A673 (cell line): ENCODE data around the gene CLCF1. TPM values are rescaled to one million over a fixed set of nuclear protein-coding genes. Genes with fewer than 3 reads are reported as not detected.

Experiments used
- BruUV-seq: library from RNA; stranded (reverse); fragments of 400-500 nt; replicated peaks from 2 replicates; lab custom pipeline; 2021; lab: Mats Ljungman, UMichigan
- CTCF ChIA-PET: fragments of 300-600 bp; sonication (Branson Sonifier 250); formaldehyde crosslinking; loops from one replicate; lab custom pipeline; 2022; ENCODE audit warnings: antibody characterized with exemption; lab: Charles Lee
- POLR2A ChIA-PET: fragments of 300-600 bp; sonication (Branson Sonifier 250); formaldehyde crosslinking; loops from one replicate; lab custom pipeline; 2022; ENCODE audit warnings: antibody characterized with exemption; ENCODE audit not compliant: low non-redundant PET; lab: Charles Lee
- DNase-seq: peaks from one replicate; pipeline ENCODE4 v3.0.0-alpha.2; 2015; ENCODE audit warnings: low spot score
- H3K27ac ChIP-seq: fragments of 200-600 bp; sonication (generic); 2 replicates; pipeline ENCODE4 v1.5.1; 2016; ENCODE audit warnings: mixed run types, low read depth, mild to moderate bottlenecking, mixed read lengths, antibody characterized with exemption, low read length; ENCODE audit not compliant: poor library complexity, severe bottlenecking
- H3K27me3 ChIP-seq: fragments of 200-600 bp; sonication (generic); replicated peaks from 2 replicates; pipeline ENCODE4 v1.6.1; 2017; ENCODE audit warnings: mixed run types, low read depth, mild to moderate bottlenecking, mixed read lengths, antibody characterized with exemption, low read length; ENCODE audit not compliant: insufficient read depth, poor library complexity
- H3K36me3 ChIP-seq: fragments of 200-600 bp; sonication (generic); 2 replicates; pipeline ENCODE4 v1.6.1; 2016; ENCODE audit warnings: mixed run types, mild to moderate bottlenecking, mixed read lengths, antibody characterized with exemption, low read length; ENCODE audit not compliant: insufficient read depth, poor library complexity, severe bottlenecking
- H3K4me1 ChIP-seq: fragments of 200-600 bp; sonication (generic); 2 replicates; pipeline ENCODE4 v1.6.1; 2017; ENCODE audit warnings: mixed run types, mild to moderate bottlenecking, mixed read lengths, antibody characterized with exemption, low read length; ENCODE audit not compliant: insufficient read depth, poor library complexity, severe bottlenecking
- H3K4me3 ChIP-seq: fragments of 200-600 bp; sonication (generic); 2 replicates; pipeline ENCODE4 v1.5.1; 2016; ENCODE audit warnings: low read depth, mixed run types, mild to moderate bottlenecking, mixed read lengths, low read length; ENCODE audit not compliant: poor library complexity, severe bottlenecking
- H3K9me3 ChIP-seq: fragments of 200-600 bp; sonication (generic); 2 replicates; pipeline ENCODE4 v1.6.1; 2016; ENCODE audit warnings: mixed run types, low read depth, mild to moderate bottlenecking, mixed read lengths, antibody characterized with exemption, low read length; ENCODE audit not compliant: poor library complexity, severe bottlenecking
- EZH2 ChIP-seq: fragments of 200-600 bp; sonication (generic); IDR thresholded peaks from 2 replicates; pipeline ENCODE4 v1.6.1; 2017; ENCODE audit warnings: borderline replicate concordance, low read depth, mild to moderate bottlenecking, mixed read lengths, antibody characterized with exemption, low read length; ENCODE audit not compliant: poor library complexity, severe bottlenecking
- intact Hi-C: fragments of 100-400 bp; cut with micrococcal nuclease; formaldehyde crosslinking; loops from one replicate; pipeline ENCODE4 v1.10.0; 2022; ENCODE audit not compliant: unreplicated experiment
- total RNA-seq: library from RNA; stranded (reverse); gene quantifications from 2 replicates; pipeline ENCODE4 v1.2.3, GENCODE V29; 2021
- TF ChIP-seq, protein P1 (sequence below): fragments of 300-800, 200-600 bp; sonication (generic); conservative IDR thresholded peaks from 2 replicates; pipeline ENCODE4 v1.5.1; 2017; ENCODE audit warnings: low read depth, mild to moderate bottlenecking, antibody characterized with exemption, low read length, moderate library complexity, mixed read lengths

Gene CLCF1
- total RNA-seq, 1 experiment from 2014 or later, result 0.69 TPM

DNA sequence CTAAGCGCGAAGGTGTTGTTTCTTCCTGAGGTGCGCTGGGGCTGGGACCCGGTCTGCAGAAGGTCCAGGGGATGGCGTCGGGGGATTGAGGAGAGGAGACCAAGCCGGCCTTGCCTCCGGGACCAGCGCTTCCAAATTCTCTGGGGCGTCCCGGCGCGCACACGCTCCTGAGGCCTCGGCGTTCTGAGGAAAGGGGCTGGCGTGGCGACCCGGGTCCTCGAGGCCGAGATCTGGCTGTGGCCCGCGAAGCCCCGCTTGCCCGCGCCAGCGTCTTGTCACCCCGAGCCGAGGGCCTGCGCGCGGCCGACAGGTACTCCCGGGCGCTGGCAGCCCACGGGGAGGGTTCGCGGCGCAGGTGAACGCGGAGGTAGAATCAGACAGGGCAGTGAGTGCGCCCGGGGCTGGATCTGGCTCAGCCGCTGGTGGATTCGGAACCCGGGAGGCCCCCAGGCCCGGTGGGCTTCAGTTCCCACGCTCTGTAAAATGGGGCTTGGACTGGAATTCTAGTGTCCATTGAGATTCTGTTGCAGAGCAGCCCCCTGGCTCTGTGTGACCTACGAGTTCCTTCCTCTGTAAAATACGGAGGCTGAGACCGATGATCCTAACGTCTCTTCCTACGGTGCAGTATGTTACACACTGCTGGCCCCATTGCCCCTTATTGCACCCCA is 55.4 kb downstream of the CLCF1 start:
- TSS peak; percentile 34 for BruUV-seq
- DNase-seq, result no peak
- Histone ChIP-seq H3K9me3 (no peaks in the 10 kb centered on the region), H3K27ac (peak overlapping the region; percentile 76), H3K27me3 (no peaks in the 10 kb centered on the region), H3K4me3 (peak overlapping the region; percentile 72), H3K4me1 (no peaks in the 10 kb centered on the region), H3K36me3 (no peaks in the 10 kb centered on the region)
- intact Hi-C loops, result loop anchor here (1.0 to 10.0 kb wide), 4 partner anchors 51 to 263 kb away; partner anchors contain the start of gene RHOD
- CTCF ChIA-PET, result interaction anchor here (0.6 to 2.0 kb wide), 15 partner anchors 28 to 265 kb away, joined by 3 to 76 read pairs (median 4); partner anchors contain the start of genes ANKRD13D, GRK2, KDM2A and PPP1CA
- TF ChIP-seq, protein P1, sequence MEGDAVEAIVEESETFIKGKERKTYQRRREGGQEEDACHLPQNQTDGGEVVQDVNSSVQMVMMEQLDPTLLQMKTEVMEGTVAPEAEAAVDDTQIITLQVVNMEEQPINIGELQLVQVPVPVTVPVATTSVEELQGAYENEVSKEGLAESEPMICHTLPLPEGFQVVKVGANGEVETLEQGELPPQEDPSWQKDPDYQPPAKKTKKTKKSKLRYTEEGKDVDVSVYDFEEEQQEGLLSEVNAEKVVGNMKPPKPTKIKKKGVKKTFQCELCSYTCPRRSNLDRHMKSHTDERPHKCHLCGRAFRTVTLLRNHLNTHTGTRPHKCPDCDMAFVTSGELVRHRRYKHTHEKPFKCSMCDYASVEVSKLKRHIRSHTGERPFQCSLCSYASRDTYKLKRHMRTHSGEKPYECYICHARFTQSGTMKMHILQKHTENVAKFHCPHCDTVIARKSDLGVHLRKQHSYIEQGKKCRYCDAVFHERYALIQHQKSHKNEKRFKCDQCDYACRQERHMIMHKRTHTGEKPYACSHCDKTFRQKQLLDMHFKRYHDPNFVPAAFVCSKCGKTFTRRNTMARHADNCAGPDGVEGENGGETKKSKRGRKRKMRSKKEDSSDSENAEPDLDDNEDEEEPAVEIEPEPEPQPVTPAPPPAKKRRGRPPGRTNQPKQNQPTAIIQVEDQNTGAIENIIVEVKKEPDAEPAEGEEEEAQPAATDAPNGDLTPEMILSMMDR, result no peak
- no peak for TF ChIP-seq EZH2
- POLR2A ChIA-PET, result no interaction called here

DNA sequence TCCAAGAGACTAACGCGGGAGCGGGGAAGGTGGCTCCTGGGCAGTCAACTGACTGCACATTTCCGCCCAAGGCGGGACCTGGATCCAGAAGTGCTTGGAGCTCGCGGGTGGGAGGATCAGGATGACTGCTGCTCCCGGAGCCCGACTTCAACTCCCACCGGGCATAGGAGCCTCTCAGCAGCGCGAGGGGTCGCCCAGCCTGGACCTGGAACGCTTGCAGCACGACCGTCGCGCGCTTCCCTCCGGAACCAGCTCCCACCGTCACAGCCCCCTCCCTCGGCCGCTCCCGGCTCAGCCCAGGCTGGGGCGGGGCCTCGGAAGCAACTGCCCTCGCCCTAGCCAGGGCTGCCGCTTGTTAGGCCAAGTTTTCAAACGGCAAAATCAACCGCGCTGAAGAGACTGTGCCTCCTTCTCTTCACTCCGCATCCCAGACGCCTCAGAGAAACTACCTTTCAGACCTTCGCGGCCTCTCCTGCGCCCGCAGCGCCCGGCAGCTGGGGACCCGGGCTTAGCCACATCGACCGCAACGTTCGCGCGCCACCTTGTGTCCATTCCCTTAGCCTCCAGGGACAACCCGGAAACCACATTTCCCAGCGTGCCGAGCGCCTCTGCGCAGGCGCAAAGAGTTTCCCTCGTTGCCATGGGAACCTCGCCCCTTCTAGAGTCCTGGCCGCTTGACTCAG is 56.1 kb downstream of the CLCF1 start:
- intact Hi-C loops, result loop anchor here (1.0 to 10.0 kb wide), 4 partner anchors 50 to 263 kb away; partner anchors contain the start of gene RHOD
- ChIA-PET CTCF (interaction anchor here (0.6 to 2.0 kb wide), 19 partner anchors 28 to 264 kb away, joined by 3 to 76 read pairs (median 4); partner anchors contain the start of genes ANKRD13D, GRK2, KDM2A and PPP1CA), POLR2A (interaction anchor here (0.6 kb wide), 1 partner anchor 64 kb away, joined by 6 read pairs; no protein-coding TSS in a partner anchor)
- Histone ChIP-seq H3K9me3 (no peaks in the 10 kb centered on the region), H3K27ac (peak overlapping the region; percentile 76), H3K4me1 (no peaks in the 10 kb centered on the region), H3K4me3 (peak overlapping the region; percentile 72), H3K36me3 (no peaks in the 10 kb centered on the region), H3K27me3 (no peaks in the 10 kb centered on the region)
- DNase-seq, result peak; percentile 99
- no peak for TF ChIP-seq EZH2
- TF ChIP-seq, protein P1, result peak; percentile 99
- BruUV-seq, result no TSS peak

DNA sequence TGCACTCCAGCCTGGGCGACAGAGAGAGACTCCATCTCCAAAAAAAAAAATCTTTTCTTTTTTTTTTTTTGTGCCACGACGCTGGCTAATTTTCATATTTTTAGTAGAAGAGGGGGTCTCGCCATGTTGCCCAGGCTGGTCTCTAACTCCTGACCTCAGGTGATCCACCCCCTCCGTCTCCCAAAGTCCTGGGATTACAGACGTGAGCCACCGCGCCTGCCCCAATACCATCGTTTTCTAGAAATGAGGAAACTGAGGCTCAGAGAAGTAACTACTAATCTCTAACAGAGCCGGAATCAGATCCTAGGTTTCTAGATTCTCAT is 56.6 kb downstream of the CLCF1 start:
- peak overlapping the region; percentile 76 for H3K27ac ChIP-seq
- intact Hi-C loops, result loop anchor here (1.0 to 10.0 kb wide), 4 partner anchors 50 to 262 kb away; partner anchors contain the start of gene RHOD
- no peak for DNase-seq
- H3K9me3 ChIP-seq, result no peaks in the 10 kb centered on the region
- H3K4me1 ChIP-seq, result no peaks in the 10 kb centered on the region
- peak overlapping the region; percentile 72 for H3K4me3 ChIP-seq
- no peaks in the 10 kb centered on the region for H3K36me3 ChIP-seq
- H3K27me3 ChIP-seq, result no peaks in the 10 kb centered on the region
- ChIA-PET CTCF (interaction anchor here (0.6 to 2.0 kb wide), 19 partner anchors 34 to 304 kb away, joined by 3 to 76 read pairs (median 4); partner anchors contain the start of genes GRK2, KDM2A and PPP1CA), POLR2A (interaction anchor here (0.6 kb wide), 1 partner anchor 64 kb away, joined by 6 read pairs; no protein-coding TSS in a partner anchor)
- TF ChIP-seq, protein P1, result no peak
- TF ChIP-seq EZH2, result no peak
- BruUV-seq, result no TSS peak
